Measurements from ENCODE around the gene SIPA1L2. TPM values are rescaled to one million over a fixed set of nuclear protein-coding genes. Genes with fewer than 3 reads are reported as not detected.

Gene SIPA1L2
- total RNA-seq, 1 experiment from 2014 or later = 12.5 TPM

DNA sequence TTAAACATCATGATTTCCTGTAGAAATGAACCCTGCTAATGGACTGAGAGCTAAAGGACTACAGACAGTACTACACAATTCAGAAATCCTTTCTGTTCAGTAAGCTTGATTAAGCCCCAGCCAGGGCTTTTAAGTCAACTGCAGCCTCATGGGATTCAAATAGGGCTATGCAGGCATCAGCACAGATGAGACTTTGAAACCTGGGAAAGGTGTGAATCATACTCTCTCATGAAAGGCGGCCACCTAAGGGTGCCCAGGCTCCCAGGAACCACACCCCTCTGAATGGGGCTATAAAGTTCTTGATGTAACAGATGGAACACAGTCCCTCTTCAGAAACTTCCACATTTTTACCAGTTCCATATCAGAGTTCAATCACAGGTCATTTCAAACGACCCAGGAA is 7.6 kb downstream of the SIPA1L2 start (continued):
- TF ChIP-seq, protein P1, sequence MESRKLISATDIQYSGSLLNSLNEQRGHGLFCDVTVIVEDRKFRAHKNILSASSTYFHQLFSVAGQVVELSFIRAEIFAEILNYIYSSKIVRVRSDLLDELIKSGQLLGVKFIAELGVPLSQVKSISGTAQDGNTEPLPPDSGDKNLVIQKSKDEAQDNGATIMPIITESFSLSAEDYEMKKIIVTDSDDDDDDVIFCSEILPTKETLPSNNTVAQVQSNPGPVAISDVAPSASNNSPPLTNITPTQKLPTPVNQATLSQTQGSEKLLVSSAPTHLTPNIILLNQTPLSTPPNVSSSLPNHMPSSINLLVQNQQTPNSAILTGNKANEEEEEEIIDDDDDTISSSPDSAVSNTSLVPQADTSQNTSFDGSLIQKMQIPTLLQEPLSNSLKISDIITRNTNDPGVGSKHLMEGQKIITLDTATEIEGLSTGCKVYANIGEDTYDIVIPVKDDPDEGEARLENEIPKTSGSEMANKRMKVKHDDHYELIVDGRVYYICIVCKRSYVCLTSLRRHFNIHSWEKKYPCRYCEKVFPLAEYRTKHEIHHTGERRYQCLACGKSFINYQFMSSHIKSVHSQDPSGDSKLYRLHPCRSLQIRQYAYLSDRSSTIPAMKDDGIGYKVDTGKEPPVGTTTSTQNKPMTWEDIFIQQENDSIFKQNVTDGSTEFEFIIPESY (IDR thresholded peaks at IDR 0.05; ENCODE audit: extremely low read depth, insufficient replicate concordance, low read length) = no peak

DNA sequence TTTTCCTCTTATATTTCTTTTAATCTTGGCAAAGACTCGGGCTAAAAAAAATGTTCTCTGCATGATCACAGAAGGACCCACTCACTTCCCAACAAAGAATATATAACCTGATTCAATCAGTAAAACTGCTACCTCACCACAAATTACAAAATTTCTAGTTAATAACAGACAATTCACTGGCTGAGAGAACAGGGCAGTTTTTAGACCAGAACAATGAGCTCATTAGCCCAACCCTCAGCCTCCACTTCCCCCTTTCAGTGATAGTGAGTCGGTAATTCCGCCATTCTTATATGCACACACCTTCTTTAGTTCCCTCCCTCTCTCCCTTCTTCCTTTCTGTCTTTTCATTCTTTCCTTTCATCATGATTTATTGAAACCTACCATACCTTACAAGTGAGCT is 8.9 kb downstream of the SIPA1L2 start:
- no peak for ATAC-seq
- H3K4me3 ChIP-seq (replicated peaks in 1 of 2; ENCODE audit: low read depth in 1 of 2, low read length in 2 of 2) = no peak overlapping the region
- intact Hi-C loops (cut with micrococcal nuclease) = loop anchor here (10.0 kb wide), 2 partner anchors 406 to 896 kb away; no protein-coding TSS in a partner anchor
- no TSS peak for BruUV-seq (replicated peaks)
- H3K9ac ChIP-seq (ENCODE audit: low read length) = no peak overlapping the region; the same call in 1 of the 2 replicates
- no peaks in the 10 kb centered on the region for H3K27me3 ChIP-seq (ENCODE audit: insufficient read depth, low read length)
- H3K79me2 ChIP-seq (ENCODE audit: insufficient read depth, low read length) = 0 out of 2 replicates have a peak, but pooled peaks cover 4% of the 10 kb centered on the region
- no peaks in the 10 kb centered on the region for H3K36me3 ChIP-seq (ENCODE audit: control insufficient read depth in 1 of 2, insufficient read depth in 2 of 2, low read length in 2 of 2)
- no peak for DNase-seq (ENCODE audit: low read depth, low spot score)
- no peak overlapping the region for H3K27ac ChIP-seq (ENCODE audit: low read depth, low read length)
- H3K4me2 ChIP-seq (ENCODE audit: low read length) = peak overlapping the region; percentile 67; the same call in 1 of the 2 replicates
- POLR2A ChIA-PET = interaction anchor here (1.1 kb wide), 1 partner anchor 248 kb away, joined by 3 read pairs; no protein-coding TSS in a partner anchor
- peaks cover 32 to 58% of the 10 kb centered on the region in 2 experiments; a peak in 3 of 4 replicates for H3K4me1 ChIP-seq (ENCODE audit: control insufficient read depth in 1 of 2, insufficient read depth in 2 of 2, low read length in 2 of 2)
- no peaks in the 10 kb centered on the region for H4K20me1 ChIP-seq (ENCODE audit: insufficient read depth)
- no peaks in the 10 kb centered on the region for H3K9me2 ChIP-seq (ENCODE audit: insufficient read depth)
- no peaks in the 10 kb centered on the region for H3K9me3 ChIP-seq (ENCODE audit: control insufficient read depth in 1 of 2, insufficient read depth in 1 of 2, low read depth in 1 of 2, low read length in 2 of 2)
- no peak overlapping the region for H2AFZ ChIP-seq (ENCODE audit: low read depth, low read length, poor library complexity, severe bottlenecking)
- TF ChIP-seq YY1 (IDR thresholded peaks at IDR 0.05; ENCODE audit: extremely low read depth, insufficient replicate concordance, low read depth, low read length) = no peak
- TF ChIP-seq CEBPB (IDR thresholded peaks at IDR 0.05; ENCODE audit: low read depth) = no peak
- TF ChIP-seq SP1 (IDR thresholded peaks at IDR 0.05; ENCODE audit: low read depth) = no peak; the same call in 1 of the 2 replicates
- TF ChIP-seq EZH2 (IDR thresholded peaks at IDR 0.05) = no peak
- TF ChIP-seq ZNF274 (IDR thresholded peaks at IDR 0.05; ENCODE audit: low read depth, low read length) = no peak
- TF ChIP-seq RAD21 (IDR thresholded peaks at IDR 0.05; ENCODE audit: low read depth) = no peak
- TF ChIP-seq, protein P2, sequence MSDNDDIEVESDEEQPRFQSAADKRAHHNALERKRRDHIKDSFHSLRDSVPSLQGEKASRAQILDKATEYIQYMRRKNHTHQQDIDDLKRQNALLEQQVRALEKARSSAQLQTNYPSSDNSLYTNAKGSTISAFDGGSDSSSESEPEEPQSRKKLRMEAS (IDR thresholded peaks at IDR 0.05) = no peak
- TF ChIP-seq, protein P3, sequence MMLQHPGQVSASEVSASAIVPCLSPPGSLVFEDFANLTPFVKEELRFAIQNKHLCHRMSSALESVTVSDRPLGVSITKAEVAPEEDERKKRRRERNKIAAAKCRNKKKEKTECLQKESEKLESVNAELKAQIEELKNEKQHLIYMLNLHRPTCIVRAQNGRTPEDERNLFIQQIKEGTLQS (IDR thresholded peaks at IDR 0.05) = no peak
- no peak for TF ChIP-seq ZFX (IDR thresholded peaks at IDR 0.05)
- TF ChIP-seq, protein P4, sequence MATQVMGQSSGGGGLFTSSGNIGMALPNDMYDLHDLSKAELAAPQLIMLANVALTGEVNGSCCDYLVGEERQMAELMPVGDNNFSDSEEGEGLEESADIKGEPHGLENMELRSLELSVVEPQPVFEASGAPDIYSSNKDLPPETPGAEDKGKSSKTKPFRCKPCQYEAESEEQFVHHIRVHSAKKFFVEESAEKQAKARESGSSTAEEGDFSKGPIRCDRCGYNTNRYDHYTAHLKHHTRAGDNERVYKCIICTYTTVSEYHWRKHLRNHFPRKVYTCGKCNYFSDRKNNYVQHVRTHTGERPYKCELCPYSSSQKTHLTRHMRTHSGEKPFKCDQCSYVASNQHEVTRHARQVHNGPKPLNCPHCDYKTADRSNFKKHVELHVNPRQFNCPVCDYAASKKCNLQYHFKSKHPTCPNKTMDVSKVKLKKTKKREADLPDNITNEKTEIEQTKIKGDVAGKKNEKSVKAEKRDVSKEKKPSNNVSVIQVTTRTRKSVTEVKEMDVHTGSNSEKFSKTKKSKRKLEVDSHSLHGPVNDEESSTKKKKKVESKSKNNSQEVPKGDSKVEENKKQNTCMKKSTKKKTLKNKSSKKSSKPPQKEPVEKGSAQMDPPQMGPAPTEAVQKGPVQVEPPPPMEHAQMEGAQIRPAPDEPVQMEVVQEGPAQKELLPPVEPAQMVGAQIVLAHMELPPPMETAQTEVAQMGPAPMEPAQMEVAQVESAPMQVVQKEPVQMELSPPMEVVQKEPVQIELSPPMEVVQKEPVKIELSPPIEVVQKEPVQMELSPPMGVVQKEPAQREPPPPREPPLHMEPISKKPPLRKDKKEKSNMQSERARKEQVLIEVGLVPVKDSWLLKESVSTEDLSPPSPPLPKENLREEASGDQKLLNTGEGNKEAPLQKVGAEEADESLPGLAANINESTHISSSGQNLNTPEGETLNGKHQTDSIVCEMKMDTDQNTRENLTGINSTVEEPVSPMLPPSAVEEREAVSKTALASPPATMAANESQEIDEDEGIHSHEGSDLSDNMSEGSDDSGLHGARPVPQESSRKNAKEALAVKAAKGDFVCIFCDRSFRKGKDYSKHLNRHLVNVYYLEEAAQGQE (IDR thresholded peaks at IDR 0.05; ENCODE audit: low read depth) = no peak
- no peak for TF ChIP-seq CBX3 (IDR thresholded peaks at IDR 0.05; ENCODE audit: low read depth)
- no peak for TF ChIP-seq JUND (IDR thresholded peaks at IDR 0.05)
- no peak for TF ChIP-seq FOSL1 (IDR thresholded peaks at IDR 0.05; ENCODE audit: low read depth)
- no peak for TF ChIP-seq EGR1 (IDR thresholded peaks at IDR 0.05; ENCODE audit: low read depth)
- TF ChIP-seq, protein P5, sequence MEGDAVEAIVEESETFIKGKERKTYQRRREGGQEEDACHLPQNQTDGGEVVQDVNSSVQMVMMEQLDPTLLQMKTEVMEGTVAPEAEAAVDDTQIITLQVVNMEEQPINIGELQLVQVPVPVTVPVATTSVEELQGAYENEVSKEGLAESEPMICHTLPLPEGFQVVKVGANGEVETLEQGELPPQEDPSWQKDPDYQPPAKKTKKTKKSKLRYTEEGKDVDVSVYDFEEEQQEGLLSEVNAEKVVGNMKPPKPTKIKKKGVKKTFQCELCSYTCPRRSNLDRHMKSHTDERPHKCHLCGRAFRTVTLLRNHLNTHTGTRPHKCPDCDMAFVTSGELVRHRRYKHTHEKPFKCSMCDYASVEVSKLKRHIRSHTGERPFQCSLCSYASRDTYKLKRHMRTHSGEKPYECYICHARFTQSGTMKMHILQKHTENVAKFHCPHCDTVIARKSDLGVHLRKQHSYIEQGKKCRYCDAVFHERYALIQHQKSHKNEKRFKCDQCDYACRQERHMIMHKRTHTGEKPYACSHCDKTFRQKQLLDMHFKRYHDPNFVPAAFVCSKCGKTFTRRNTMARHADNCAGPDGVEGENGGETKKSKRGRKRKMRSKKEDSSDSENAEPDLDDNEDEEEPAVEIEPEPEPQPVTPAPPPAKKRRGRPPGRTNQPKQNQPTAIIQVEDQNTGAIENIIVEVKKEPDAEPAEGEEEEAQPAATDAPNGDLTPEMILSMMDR (IDR thresholded peaks at IDR 0.05 in 2 of 3, conservative IDR thresholded peaks at IDR 0.05 in 1 of 3; ENCODE audit: borderline replicate concordance in 1 of 3, insufficient read depth in 1 of 3, low read depth in 2 of 3, low read length in 2 of 3) = no peak
- RAD21 ChIA-PET (ENCODE audit: low non-redundant PET in 1 of 2, low total read pairs in 2 of 2, uncharacterized antibody in 2 of 2, unreplicated experiment in 2 of 2) = no interaction called here
- CTCF ChIA-PET = interaction anchor here (1.2 to 1.9 kb wide), 2 partner anchors 9 to 18 kb away, joined by 3 to 7 read pairs; no protein-coding TSS in a partner anchor

Data from HCT116 (cell line).